ENCODE measurements around the gene PCBP3.

Gene PCBP3

GRCh38 chr21:45853703-45854342 is 210.3 kb downstream of the PCBP3 start:
- ChIA-PET CTCF (interaction anchor here (1.0 kb wide), 1 partner anchor 9 kb away, joined by 3 read pairs; no protein-coding TSS in a partner anchor), POLR2A (no interaction called here)
- DNase-seq (ENCODE audit: extremely low spot score), result no peak
- no peak for TF ChIP-seq CTCF (IDR thresholded peaks at IDR 0.05; ENCODE audit: control extremely low read depth, extremely low read depth, low read depth, missing control alignments)

GRCh38 chr21:45854690-45855247 is 211.2 kb downstream of the PCBP3 start:
- ChIA-PET CTCF (interaction anchor here (1.0 kb wide), 1 partner anchor 10 kb away, joined by 3 read pairs; no protein-coding TSS in a partner anchor), POLR2A (no interaction called here)
- no peak for TF ChIP-seq CTCF (IDR thresholded peaks at IDR 0.05; ENCODE audit: control extremely low read depth, extremely low read depth, low read depth, missing control alignments)
- DNase-seq (ENCODE audit: extremely low spot score), result no peak

GRCh38 chr21:45855248-45855811 is 211.8 kb downstream of the PCBP3 start:
- no peak for TF ChIP-seq CTCF (IDR thresholded peaks at IDR 0.05; ENCODE audit: control extremely low read depth, extremely low read depth, low read depth, missing control alignments)
- CTCF ChIA-PET, result no interaction called here
- POLR2A ChIA-PET, result no interaction called here
- no peak for DNase-seq (ENCODE audit: extremely low spot score)

DNA sequence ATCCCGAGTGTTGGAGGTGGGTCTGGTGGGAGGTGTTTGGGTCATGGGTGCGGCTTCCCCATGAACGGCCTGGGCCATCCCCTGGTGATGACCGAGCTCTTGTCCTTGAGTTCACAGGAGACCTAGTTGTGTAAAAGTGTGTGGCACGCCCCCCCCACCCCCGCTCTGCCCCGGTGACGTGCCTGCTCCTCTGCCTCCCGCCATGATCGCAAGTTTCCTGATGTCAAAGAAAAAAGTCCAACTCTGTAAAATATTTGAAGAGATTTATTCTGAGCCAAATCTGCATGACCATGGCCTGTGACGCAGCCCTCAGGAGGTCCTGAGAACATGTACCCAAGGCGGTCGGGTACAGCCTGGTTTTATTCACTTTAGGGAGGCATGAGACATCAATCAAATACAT is 212.9 kb downstream of the PCBP3 start:
- TF ChIP-seq CTCF (IDR thresholded peaks at IDR 0.05; ENCODE audit: control extremely low read depth, extremely low read depth, low read depth, missing control alignments), result no peak

DNA sequence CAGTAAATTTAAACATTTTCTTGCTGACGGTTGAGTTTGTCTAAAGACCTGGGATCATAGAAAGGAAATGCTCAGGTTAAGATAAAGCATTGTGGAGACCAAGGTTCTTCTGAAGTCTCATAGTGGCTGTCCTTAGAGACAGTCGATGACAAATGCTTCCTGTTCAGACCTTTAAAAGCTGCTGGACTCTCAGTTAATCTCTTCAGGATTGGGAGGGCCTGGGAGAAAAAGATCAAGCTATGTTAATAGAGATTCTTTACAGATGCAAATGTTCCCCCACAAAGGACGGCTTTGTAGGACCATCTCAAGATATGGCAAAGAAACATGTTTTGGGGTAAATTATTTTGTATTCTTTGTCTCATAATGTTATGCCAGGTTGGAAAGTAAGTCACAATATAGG is 213.4 kb downstream of the PCBP3 start:
- TF ChIP-seq CTCF (IDR thresholded peaks at IDR 0.05; ENCODE audit: control extremely low read depth, extremely low read depth, low read depth, missing control alignments), result no peak
- ChIA-PET POLR2A (no interaction called here), CTCF (no interaction called here)
- no peak for DNase-seq (ENCODE audit: extremely low spot score)

More for the DNA sequence above, 212.9 kb downstream of the PCBP3 start:
- DNase-seq (ENCODE audit: extremely low spot score), result no peak
- ChIA-PET POLR2A (no interaction called here), CTCF (no interaction called here)

- ChIA-PET POLR2A (no interaction called here), CTCF (interaction anchor here (1.2 kb wide), 1 partner anchor 22 kb away, joined by 3 read pairs; no protein-coding TSS in a partner anchor)
- no peak for TF ChIP-seq CTCF (IDR thresholded peaks at IDR 0.05; ENCODE audit: control extremely low read depth, extremely low read depth, low read depth, missing control alignments)
- DNase-seq (ENCODE audit: extremely low spot score), result no peak
These were observed 214.2 kb downstream of the PCBP3 start for GRCh38 chr21:45857761-45858160.
